M059J (cell line): ENCODE measurements around the gene TNNI2. TPM values are rescaled to one million over a fixed set of nuclear protein-coding genes. Genes with fewer than 3 reads are reported as not detected.

Source experiments
- DNase-seq: peaks from one replicate; pipeline ENCODE4 v3.0.0-alpha.2; 2012; ENCODE audit warnings: low read depth
- total RNA-seq: library from RNA; depleted of rRNA; stranded (reverse); fragments of >200 nt; shearing (Covaris generic); gene quantifications from 2 replicates; pipeline ENCODE4 v1.2.3, GENCODE V29; 2014

Gene TNNI2
- total RNA-seq, 1 experiment from 2014 or later = not detected

DNA sequence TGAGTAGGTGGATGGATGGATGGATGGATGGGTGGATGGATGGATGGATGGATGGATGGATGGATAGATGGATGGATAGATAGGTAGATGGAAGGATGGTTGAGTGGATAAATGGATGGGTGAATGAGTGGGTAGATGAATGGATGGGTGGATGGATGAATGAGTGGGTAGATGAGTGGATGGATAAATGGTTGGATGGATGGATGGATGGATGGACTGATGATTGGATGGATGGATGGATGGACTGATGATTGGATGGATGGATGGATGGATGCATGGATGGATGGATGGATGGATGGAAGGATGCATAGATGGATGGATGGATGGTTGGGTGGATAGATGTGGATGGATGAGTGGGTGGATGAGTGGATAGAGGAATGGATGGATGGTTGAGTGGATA is 17.2 kb upstream of the TNNI2 start:
- no peak for DNase-seq

DNA sequence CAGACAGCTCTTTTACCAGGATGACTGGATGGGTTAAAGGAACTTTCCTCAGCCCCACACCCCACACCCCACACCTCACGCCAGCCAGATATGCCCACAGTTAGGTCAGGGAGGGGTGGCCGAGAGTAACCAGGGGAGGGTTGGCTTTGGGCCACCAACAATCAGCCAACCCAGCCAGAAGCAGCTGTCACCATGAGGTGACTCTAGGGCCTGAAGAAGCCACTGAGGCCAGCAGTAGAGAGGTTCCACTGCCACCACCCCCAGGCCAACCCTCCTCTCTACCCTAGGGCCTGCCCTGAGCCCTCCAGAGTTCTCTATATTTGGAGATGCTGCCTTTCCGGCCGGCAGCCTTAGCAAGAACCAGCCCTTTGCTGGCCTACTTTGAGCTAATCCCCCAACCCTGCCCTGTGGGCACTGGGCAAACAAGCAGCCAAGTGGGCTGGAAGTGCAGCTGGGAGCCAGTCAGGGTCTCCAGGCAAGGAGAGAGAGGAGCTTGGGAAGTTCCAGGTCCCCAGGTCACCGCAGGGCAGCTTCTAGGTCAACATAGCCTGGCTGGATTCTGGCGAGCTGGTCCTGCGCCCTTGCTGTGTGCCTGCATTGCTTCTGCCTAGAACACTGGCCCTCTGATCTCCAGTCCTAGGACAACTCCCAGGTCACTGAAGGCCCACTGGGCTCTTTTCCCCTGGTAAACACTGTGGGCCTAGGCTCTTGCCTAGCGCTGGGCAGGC is 16.0 kb upstream of the TNNI2 start:
- DNase-seq = no peak

DNA sequence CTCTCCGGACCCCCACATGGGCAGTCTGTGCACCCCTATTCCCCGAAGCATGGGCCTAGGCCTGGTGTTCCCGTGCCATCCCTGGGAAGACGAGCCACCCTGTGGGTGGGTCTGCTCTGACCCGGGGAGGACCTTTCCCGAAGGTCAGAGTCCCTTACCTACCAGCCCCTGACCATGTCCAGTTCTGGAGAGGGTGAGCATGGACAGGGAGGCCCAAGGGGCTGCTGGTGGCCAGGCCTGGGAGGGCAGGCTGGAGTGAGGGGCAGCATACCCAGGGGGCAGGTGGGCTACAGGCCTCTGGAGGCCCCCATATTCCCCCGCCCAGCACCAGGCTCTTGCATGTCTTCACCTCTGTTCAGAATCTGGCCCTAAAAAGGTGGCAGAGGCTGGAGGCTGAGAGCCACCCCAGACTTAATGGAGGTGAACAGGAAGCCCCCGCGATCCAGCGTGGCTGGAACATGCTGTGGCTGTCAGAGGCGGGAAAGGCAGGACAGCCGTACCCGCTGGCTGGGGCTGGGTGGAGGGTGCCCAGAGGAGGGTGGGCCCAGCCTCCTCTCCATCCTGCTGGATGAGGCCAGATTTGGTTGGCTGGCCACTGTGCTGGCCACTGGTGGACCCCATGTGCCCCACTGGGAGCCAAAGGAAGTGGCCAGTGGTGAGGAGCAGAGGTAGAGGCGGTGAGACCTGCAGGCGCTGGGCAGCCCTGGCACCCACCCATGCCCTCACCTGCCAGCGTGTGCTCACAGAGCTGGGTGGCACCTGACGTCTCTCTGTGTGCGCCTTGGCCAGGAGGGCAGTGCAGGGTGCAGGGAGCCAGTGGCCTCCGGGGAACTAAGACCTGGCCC is 15.2 kb upstream of the TNNI2 start:
- DNase-seq = no peak

DNA sequence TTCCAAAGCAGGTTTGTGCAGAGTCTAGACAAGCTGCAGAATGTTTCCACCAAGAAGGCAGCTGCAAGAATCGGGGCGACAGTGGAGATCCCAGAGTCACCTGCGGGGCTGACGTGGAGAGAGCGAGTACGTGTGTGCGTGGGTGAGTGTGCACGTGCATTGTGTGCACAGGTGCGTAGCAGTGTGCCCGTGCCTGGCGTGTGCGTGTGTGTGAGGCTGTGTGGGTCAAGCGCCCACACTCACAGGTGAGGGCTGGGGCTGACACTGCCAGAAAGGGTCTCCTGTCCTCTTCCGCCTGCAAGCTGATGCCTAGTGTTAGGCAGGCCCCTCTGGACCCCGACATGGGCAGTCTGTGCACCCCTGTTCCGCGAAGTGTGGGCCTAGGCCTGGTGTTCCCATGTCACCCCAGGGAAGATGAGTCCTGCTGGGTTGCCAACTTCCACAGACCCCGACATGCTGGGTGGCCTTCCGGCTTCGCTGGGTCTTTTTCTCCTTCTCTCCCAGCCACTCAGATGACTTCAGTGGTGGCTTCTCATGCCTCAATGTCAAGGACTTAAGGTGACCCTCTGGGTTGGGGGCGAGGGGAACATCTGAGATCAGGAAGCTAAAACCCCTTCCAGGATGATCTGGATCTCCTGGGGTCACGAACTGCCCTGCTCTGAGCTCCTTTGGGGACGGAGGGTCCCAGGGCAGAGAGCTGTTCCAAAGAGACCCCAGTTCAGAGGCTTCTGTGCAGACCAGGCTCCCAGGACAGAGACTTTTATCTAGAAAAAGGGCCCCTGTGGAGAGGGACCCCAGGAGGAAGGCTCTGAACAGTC is 14.4 kb upstream of the TNNI2 start:
- DNase-seq = no peak

DNA sequence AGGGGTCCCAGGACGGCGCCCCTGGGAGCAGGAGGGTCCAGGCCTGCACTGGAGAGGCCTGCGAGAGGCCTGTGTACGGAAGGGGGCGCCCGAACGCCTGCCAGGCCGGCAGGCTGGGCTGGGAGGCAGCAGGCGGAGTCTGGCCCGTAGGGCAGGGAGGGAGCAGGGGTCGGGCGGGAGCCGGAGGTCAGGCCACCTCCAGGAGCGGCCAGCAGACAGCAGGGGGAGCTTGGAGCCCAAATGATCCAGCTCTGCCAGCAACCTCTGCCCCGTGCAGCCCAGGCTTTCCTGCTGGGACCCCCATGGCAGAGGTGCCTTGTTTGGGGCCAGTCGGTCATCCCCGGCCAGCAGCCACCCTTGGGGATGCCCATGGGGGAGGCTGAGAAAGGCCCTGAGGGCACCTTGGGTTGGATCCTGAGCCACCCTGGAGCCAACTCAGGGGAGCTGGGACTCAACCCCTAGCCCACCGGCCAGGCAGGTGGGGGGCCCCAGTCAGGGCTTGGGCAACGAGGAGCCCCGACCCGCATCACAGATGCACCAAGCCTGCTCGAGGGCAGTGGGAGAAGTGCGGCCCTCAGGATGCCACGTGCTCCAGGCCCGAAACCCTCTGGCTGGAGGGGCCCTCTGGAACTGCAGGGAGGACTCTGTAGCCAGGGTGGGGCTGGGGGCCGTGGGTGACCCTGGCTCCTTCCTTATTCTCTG is 13.6 kb upstream of the TNNI2 start:
- no peak for DNase-seq

DNA sequence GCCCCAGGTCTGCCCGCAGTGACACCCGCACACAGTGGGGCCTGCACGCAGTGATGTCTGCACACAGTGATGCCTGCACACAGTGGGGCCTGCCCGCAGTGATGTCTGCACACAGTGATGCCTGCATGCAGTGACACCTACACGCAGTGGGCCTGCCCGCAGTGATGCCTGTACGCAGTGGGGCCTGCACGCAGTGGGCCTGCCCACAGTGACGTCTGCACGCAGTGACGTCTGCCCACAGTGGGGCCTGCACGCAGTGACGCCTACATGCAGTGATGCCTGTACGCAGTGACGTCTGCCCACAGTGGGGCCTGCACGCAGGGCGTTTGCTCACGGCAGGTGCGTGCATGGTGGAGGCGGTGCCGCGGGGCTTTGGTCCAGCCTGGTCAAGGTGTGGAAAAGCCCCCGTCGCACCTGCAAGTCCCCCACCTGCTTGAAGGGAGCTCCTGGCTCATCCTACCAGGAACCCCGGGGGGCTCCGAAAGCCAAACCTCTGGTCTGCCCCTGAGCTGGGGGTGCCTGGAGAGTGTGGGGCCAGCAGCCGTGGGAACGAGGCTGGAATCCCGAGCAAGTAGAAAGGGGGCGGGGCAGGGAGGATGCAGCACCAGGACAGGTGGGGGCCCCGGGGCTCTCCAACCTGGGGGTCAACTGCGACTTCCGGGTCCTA is 12.9 kb upstream of the TNNI2 start:
- no peak for DNase-seq

DNA sequence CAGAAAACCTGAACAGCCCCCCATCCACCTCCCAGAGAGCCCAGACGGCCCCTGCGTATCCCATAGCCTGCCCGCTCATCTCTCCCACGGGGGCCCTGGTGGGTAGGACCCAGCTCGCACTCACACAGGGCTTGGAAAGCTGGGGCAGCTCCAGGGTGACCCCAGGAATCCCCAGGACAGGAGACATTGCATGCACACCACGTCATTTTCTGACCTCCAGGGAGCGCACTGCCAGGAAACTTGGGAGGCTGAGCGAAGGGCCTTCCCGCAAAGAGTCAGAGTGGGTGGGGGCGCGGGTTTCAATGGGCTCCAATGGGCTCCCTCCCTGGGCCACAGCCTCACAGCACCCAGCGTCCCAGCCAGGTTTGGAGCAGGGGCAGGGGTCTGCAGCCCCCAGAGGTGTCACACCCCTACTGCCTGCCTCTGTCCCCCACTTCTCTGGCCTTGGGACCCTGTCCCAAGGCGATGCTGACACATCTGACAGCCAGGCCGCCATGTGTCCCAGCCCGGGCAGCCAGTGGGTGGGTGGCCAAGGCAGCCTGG is 12.2 kb upstream of the TNNI2 start:
- peak; percentile 84 for DNase-seq

DNA sequence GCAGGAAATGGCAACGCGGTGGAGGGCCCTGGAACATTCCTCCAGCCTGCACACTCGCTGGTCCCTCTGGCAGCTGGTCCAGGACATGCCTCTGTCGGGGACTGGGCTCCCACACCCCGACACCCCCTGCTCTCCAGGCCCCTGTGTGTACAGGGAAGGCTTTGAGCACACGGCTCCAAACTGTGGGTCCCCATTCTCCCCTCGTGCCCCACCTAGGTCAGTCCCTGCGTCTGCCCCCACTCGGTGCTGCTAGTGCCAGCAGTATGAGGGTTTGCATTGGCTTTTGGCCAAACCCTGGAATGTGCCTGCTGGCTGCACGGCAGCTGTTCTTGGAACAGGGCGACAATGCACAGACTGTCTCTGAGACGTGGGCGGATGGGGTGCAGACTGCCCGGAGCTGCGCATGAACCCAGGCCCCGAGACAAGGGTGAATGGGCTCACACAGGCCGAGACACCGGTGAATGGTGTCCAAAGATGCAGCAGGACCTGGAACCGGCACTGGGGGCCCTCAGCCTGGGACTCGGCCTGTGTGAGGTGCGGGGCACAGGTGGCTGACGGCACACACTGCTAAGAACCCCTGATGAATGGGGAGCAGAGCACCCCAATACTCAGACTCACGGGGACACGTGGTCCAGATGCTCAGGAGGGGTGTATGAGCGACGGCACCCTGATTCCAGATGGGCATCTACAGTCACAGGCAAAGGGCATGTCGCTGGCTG is 11.5 kb upstream of the TNNI2 start:
- peak; percentile 96 for DNase-seq

DNA sequence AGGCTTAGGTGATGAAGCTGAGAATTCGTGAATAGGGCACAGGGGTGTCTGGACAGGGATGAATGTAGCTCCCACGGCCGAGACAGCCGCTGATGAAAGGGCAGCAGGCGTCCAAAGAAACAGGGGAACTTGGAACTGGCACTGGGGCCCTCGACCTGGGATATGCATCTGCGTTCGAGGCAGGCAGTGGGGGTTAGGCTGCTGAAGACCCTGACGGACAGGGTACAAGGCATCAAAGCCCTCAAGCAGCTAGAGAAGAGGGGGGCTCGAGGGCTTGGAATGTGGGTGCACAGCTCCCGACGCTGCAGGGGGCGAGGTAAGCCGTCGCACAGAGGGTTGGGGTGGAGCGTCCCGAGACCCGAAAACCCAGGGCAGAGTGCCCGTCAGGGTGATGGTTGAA is 10.8 kb upstream of the TNNI2 start:
- no peak for DNase-seq

DNA sequence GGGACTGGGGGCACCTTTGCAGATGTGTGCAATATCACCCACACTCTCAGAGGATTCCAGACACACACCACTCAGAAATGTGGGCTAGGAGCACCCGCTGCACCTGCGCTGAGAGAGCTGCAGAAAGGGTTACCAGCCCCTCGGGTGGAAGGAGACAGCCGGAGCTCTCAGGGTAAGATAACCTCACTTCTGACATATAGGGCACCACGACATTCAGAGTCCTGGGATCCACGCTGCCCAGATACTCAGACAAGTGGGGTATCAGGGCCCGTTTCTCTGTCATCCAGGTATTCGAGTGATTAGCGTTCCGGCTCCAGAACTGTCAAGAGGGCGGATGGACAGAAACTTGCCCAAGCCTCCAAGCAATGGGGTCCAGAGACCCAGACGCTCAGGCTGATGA is 10.2 kb upstream of the TNNI2 start:
- no peak for DNase-seq

DNA sequence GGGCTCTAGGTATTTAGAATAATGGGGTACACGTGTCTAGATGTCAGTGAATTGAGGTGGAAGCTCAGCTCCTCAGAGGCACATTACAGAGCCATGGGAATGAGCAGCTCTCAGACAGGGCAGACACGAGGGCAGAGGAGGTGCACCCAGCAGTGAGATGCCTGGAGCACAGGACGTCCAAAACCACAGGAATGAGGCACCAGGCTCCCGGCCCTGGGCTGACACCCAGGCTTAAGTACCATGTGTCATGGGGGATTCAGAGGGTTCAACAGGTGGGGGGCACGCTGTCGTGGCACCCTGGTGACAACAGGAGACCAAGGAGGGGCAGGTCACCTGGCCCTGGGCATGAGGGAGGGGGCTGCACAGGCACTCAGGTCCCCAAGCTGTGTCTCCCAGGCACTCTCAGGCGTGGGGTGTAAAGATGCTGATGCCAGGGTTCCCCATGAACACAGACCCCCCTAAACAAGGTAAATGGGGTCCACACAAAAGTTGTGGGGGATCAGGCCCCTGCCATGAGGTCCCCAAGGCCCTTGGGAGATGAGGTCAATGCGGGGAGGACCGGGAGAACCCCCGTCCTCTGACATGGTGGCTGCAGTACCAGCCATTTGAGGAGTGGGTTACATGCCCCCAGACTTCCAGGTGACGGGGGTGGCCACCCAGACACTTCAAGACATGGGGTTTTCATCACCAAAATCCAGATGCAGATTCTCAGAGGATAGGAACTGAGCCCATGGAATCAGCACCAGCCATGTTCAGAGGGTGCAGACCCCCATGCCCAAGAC is 9.6 kb upstream of the TNNI2 start:
- peak; percentile 94 for DNase-seq

DNA sequence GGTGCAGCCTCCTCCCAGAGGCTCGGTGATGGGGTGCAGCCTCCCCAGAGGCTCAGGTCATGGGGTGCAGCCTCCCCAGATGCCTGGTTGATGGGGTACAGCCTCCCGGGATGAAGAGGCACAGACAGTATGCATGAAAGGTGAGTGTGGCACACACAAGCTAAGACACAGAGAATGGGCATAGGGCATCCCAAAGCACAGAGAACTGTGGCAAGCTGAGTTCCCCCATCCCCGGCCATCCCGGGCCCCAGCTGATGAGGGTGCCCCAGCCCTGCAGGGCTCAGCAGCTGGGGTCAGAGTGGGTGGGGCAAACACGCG is 8.8 kb upstream of the TNNI2 start:
- DNase-seq = no peak

DNA sequence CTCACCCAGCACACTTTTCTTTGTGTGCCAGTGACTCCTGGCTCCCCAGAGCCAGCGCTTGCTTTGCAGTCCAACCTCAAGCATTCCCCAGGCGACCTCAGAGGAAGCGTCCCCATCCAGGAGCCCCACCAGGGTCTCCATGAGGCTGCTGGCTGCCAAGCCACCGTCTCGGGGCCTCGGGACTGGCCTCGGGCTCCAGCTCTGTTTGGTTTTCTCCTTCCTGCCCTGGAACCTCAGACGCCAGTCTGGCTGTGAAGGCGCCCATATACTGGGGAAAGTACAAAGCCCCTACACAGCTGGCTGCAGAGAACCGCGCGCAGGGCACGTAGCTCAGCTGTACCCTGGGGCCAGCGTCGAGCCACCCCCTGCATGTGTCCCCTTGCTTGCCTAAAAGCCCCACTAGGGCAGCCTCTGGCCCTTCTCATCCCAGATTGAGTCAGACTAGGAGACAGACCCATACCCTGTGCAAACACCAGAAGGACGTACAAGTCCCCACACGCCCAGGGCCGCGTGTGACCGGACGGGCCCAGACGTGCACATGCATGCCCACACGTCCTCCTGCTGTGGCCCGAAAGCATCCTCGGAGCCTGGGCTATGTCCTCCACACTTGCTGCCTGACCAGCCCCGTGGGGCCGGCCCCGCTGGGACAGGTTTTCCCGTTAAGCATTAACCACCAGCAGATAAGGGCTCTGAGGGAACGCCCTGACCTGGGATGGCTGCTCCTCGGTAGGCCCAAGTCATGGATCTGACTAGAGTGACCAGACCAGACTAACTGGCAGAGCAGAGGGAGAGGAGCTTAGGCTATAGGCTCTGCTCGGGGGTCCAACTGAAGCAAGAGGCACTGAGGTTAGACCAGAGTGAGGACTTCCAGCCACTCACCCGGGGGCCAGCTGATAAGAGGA is 8.2 kb upstream of the TNNI2 start:
- DNase-seq = peak; percentile 86

DNA sequence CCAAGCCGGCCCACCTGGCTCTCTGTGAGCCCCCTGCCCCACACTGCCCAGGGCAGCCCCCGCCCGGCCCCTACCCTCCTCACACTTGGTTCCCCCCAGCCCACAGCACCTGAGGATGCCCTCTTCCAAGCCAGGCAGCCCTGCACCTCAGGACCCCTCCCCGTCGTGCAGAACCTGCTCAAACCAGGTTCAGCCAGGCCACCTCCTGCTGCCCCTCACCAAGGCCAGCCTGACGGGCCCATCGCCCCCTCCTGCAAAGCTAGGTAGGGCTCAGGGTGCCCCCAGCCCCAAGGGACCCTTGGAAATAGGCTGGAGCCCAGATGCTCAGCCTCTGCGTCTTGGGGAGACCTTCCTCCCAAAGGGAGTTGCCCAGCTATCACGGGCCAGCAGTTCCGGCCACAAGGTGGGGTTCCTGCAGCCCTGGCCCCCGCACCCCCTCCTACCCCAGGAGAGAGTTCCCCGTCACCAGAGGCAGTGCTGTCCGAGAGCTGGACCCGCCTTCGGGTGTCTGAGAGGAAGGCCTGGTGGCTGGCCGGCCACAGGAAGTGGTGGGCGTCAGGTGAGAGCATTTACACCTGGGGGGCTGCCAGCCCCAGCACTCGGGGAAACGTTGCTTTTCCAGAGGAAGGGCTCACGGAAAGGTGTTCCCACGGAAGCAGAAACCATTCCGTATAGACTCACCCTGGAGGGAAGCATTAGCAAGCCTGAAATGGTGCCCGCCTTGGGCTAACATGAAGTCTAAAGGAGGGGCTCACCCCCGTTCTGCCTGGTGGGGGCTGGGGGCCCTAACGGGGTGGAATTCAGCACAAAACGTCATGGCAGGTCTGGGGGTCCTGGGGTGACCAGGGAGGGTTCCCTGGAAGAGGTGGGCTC is 7.2 kb upstream of the TNNI2 start:
- DNase-seq = no peak

DNA sequence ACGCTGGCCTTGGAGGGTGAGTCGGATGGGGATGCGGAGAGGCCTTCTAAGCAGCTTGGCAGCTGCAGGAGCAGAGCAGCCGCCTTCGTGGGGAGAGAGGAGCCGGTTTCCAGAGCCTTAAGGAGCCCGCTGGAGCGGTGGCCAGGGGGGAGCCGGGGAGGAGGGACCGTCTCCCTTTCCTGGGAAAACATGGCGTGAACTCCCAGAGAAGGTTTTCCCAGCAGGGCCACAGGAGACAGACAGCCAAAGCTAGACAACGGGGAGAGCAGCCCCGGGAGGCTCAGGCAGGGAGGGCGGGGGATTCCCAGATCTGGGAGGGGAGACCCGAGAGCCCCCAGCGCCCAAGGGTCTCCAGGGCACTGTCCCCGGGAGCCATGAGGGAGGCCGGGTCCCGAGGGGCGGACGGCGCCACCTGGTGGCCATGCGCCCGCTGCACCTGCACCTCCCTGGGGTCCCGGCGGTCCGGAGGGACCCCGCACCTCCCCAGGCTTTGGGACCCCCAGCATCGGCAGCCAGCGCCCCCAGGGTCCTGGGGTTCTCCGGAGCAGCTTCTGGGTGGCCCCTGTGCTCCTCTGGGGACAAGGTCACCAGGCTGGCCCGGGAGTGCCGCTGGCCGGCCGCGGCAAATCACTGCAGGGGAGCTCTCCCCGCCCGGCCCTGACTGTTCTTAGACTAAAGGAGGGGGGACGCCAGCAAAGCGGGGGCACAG is 6.4 kb upstream of the TNNI2 start:
- peak; percentile 53 for DNase-seq

DNA sequence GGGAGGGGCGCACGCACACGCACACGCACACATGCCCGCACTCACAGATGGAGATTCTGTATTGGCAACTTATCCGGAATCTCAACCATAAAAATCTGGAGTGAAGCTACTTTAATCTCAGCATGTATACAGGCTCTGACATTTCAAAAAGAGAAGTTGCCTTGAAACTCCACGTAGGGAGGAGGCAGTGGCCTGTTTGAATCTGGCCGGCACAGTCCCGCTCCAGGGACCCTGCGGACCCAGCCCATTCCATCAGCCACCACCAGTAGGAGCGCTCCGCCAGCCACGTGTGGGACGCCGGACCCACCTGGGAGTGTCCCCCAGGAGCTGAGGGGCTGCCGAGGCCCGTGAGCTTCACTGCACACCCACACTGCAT is 5.9 kb upstream of the TNNI2 start:
- no peak for DNase-seq

DNA sequence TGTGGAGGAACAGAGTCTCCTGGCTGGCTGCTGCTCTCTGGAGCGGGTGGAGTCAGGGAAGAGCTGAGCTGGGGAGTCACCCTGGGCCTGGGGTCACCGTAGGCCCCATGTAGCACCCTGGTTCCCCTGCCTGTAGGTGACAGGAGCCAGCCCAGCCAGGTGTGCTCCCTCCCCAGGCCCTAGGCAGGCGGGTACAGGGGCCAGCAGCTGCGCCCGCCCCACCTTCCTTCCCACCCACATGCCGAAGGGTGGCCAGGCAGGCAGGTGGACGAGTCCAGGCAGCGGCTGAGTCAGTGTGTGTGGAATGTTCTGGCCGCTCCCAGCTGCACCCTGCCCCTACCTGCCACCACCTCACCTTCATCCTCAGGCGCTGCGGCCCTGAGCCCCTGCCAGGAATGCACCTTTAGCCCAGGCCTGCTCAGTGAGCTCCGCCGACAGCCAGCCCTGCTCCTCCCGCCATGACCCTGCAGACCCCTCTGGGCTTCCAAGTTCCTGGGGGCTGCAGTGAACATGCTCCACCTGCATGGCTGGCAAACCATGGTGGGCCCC is 4.6 kb upstream of the TNNI2 start:
- no peak for DNase-seq
